Progenitor cell of endocrine pancreas (in vitro differentiated cells): ENCODE results near the gene PCYOX1L. TPM values are rescaled to one million over a fixed set of nuclear protein-coding genes. Genes with fewer than 3 reads are reported as not detected.

Experiments used
- DNase-seq: peaks from one replicate; pipeline ENCODE4 v3.0.0; 2021; ENCODE audit warnings: low spot score; ENCODE audit not compliant: unreplicated experiment
- H3K27ac Mint-ChIP-seq: 2 replicates; pipeline ENCODE4 v1.8.0; 2021; ENCODE audit warnings: mild to moderate bottlenecking, moderate library complexity, mixed read lengths
- H3K27me3 Mint-ChIP-seq: 2 replicates; pipeline ENCODE4 v1.8.0; 2021; ENCODE audit warnings: mixed read lengths
- H3K36me3 Mint-ChIP-seq: 2 replicates; pipeline ENCODE4 v1.8.0; 2022; ENCODE audit warnings: mixed read lengths; ENCODE audit not compliant: insufficient read depth
- H3K4me1 Mint-ChIP-seq: 2 replicates; pipeline ENCODE4 v1.8.0; 2021; ENCODE audit warnings: low read depth, mixed read lengths
- H3K4me3 Mint-ChIP-seq: 2 replicates; pipeline ENCODE4 v1.8.0; 2021; ENCODE audit warnings: low read depth, mild to moderate bottlenecking, moderate library complexity, mixed read lengths
- H3K9me3 Mint-ChIP-seq: 2 replicates; pipeline ENCODE4 v1.8.0; 2021; ENCODE audit warnings: low read depth, mixed read lengths
- total RNA-seq: library from RNA; stranded (reverse); gene quantifications from 2 replicates; pipeline ENCODE4 v1.2.1, GENCODE V29; 2021
- TF ChIP-seq, protein P1 (sequence below): fragments of 200-600 bp; sonication (generic); IDR thresholded peaks from one replicate; pipeline ENCODE4 v1.5.0; 2021; ENCODE audit warnings: antibody characterized with exemption, mild to moderate bottlenecking; ENCODE audit not compliant: unreplicated experiment

Gene PCYOX1L
- total RNA-seq, 1 donor from 2014 or later = 20.6 TPM

DNA sequence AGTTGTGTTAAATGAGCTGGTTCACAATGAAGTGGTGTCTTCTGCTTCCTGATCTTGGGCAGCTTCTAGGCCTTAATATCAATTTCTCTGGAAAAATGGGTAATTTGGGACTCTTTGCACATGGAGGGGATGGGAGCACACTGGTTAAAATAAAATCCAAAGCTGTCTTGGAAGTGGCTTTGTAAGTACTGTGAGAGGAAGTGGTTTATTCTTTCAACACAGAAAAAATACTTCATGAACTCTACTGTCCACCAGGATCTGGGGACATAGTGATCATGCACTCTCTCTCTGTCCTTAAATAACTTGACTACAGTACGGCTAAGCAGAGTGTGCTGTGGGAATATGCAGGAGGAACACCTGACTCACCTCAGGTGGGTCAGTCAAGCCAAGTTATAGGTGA, 2.4 kb downstream of the PCYOX1L start:
- Mint-ChIP-seq H3K4me3 (no peak overlapping the region), H3K27me3 (peaks cover 10% of the 10 kb centered on the region), H3K4me1 (peaks cover 6% of the 10 kb centered on the region), H3K36me3 (peaks cover 2% of the 10 kb centered on the region), H3K9me3 (no peaks in the 10 kb centered on the region), H3K27ac (no peak overlapping the region)
- no peak for DNase-seq
- TF ChIP-seq, protein P1, sequence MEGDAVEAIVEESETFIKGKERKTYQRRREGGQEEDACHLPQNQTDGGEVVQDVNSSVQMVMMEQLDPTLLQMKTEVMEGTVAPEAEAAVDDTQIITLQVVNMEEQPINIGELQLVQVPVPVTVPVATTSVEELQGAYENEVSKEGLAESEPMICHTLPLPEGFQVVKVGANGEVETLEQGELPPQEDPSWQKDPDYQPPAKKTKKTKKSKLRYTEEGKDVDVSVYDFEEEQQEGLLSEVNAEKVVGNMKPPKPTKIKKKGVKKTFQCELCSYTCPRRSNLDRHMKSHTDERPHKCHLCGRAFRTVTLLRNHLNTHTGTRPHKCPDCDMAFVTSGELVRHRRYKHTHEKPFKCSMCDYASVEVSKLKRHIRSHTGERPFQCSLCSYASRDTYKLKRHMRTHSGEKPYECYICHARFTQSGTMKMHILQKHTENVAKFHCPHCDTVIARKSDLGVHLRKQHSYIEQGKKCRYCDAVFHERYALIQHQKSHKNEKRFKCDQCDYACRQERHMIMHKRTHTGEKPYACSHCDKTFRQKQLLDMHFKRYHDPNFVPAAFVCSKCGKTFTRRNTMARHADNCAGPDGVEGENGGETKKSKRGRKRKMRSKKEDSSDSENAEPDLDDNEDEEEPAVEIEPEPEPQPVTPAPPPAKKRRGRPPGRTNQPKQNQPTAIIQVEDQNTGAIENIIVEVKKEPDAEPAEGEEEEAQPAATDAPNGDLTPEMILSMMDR = no peak

DNA sequence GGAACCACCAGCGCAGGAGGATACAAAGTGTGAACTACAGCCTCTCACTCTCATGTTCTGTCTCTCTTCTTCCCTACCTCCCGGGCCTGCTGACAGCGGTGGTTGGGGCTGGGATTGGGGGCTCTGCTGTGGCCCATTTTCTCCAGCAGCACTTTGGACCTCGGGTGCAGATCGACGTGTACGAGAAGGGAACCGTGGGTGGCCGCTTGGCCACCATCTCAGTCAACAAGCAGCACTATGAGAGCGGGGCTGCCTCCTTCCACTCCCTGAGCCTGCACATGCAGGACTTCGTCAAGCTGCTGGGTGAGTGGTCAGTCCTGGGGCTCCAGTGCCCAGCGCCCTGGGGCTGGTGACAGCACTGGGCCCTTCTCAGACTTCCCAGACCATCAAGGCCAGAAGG, 4.7 kb downstream of the PCYOX1L start:
- Mint-ChIP-seq H3K27me3 (peaks cover 10% of the 10 kb centered on the region), H3K27ac (no peak overlapping the region), H3K36me3 (no peaks in the 10 kb centered on the region), H3K4me3 (no peak overlapping the region), H3K4me1 (peaks cover 6% of the 10 kb centered on the region), H3K9me3 (no peaks in the 10 kb centered on the region)
- no peak for DNase-seq
- TF ChIP-seq, protein P1 = no peak

DNA sequence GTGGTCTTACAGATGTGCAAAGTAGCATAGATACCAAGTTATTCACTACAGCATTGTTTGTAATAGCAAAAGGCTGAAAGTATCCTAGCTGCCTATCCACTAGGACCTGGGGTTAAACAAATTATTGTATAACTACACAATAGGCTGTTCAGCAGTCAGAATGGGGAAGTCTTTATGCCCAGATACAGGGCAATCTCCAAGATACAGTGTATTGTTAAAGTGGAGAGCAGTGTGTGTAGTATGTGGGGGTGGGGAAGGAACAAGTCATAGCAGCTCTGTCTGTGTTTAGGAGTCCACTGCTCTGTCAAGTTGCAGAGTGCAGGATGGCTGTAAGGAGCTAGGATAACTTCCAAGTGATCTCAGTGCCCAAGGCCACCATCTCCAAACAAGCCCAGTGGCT, 5.5 kb downstream of the PCYOX1L start:
- Mint-ChIP-seq H3K36me3 (no peaks in the 10 kb centered on the region), H3K4me1 (peaks cover 4% of the 10 kb centered on the region), H3K27ac (no peak overlapping the region), H3K9me3 (no peaks in the 10 kb centered on the region), H3K27me3 (peaks cover 8% of the 10 kb centered on the region), H3K4me3 (no peak overlapping the region)
- DNase-seq = no peak
- TF ChIP-seq, protein P1 = no peak

DNA sequence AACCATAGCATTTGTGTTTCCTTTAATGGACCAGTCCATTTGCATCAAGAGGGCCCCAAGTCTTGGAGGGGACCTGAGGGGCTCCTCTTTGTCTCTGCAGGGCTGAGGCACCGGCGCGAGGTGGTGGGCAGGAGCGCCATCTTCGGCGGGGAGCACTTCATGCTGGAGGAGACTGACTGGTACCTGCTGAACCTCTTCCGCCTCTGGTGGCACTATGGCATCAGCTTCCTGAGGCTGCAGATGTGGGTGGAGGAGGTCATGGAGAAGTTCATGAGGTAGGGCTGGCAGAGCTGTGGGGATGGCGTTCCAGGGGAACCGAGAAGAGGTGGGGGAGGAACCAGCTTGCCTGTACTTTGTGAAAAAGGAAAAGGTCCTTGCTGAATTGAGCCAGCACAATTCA, 6.1 kb downstream of the PCYOX1L start:
- Mint-ChIP-seq H3K27me3 (peaks cover 5% of the 10 kb centered on the region), H3K27ac (no peak overlapping the region), H3K36me3 (no peaks in the 10 kb centered on the region), H3K9me3 (no peaks in the 10 kb centered on the region), H3K4me1 (peaks cover 2% of the 10 kb centered on the region), H3K4me3 (no peak overlapping the region)
- TF ChIP-seq, protein P1 = no peak
- DNase-seq = no peak

DNA sequence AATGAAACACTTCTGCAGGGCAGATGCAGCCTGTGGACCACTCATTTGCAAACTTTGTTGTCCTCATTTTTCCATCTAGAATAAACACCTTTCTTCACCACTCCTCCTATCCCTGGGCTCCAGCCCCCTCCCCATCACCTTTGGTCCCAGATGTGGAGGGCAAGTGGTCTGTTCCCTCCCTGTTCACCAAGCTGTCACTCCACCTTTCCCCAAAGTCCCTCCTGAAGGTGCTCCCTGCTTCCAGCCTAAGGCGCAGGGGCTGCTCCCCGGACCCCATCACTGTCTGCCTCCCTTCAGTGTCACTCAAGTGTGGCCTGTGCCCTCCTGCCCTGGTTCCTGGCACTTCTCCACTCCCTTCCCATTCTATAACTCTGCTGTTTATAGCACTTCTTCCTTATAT, 6.9 kb downstream of the PCYOX1L start:
- Mint-ChIP-seq H3K4me3 (no peak overlapping the region), H3K27ac (no peak overlapping the region), H3K36me3 (no peaks in the 10 kb centered on the region), H3K9me3 (no peaks in the 10 kb centered on the region), H3K4me1 (peaks cover 2% of the 10 kb centered on the region), H3K27me3 (no peaks in the 10 kb centered on the region)
- TF ChIP-seq, protein P1 = no peak
- no peak for DNase-seq
